ACC112 (cell line): ENCODE measurements around the gene USP43.

ENCODE experiments used
- H2AFZ ChIP-seq: fragments of 200-600 bp; sonication (generic); one replicate; pipeline ENCODE4 v1.6.0; 2017; ENCODE audit warnings: antibody characterized with exemption, low read length; ENCODE audit not compliant: unreplicated experiment
- H3K27ac ChIP-seq: fragments of 200-600 bp; sonication (generic); 2 replicates; pipeline ENCODE4 v1.5.1; 2014; ENCODE audit warnings: low read depth, mild to moderate bottlenecking, antibody characterized with exemption, low read length, moderate library complexity
- H3K27me3 ChIP-seq: fragments of 200-600 bp; sonication (generic); 2 replicates; pipeline ENCODE4 v1.6.1; 2014; ENCODE audit warnings: mild to moderate bottlenecking, antibody characterized with exemption, low read length, moderate library complexity, mixed read lengths; ENCODE audit not compliant: insufficient read depth
- H3K36me3 ChIP-seq: fragments of 200-600 bp; sonication (generic); 2 replicates; pipeline ENCODE4 v1.6.1; 2016; ENCODE audit warnings: mild to moderate bottlenecking, antibody characterized with exemption, low read length, moderate library complexity, mixed read lengths; ENCODE audit not compliant: insufficient read depth
- H3K4me1 ChIP-seq: fragments of 200-600 bp; sonication (generic); one replicate; pipeline ENCODE4 v1.6.1; 2016; ENCODE audit warnings: low read length, mixed read lengths; ENCODE audit not compliant: insufficient read depth, unreplicated experiment, control insufficient read depth
- H3K4me3 ChIP-seq: fragments of 200-600 bp; sonication (generic); 2 replicates; pipeline ENCODE4 v1.5.1; 2014; ENCODE audit warnings: mild to moderate bottlenecking, low read depth, low read length
- H3K79me2 ChIP-seq: fragments of 200-600 bp; sonication (generic); one replicate; pipeline ENCODE4 v1.6.0; 2016; ENCODE audit warnings: low read length; ENCODE audit not compliant: control insufficient read depth, unreplicated experiment, insufficient read depth

USP43 gene

DNA sequence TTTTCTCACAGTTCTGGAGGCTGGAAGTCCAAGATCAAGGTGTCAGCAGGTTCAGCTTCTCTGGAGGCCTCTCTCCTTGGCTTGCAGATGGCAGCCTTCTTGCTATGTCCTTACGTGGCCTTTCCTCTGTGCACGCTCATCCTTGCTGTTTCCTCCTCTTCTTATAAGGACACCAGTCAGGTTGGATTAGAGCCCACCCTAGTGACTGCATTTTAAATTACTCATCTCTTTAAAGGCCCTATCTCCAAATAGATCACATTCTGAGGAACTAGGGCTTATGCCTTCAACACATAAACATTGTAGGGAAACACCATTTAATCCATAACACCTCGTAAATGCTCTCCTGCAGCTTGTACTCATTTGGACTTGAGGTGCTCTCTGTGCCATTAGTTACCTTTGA is 109.8 kb downstream of the USP43 start:
- Histone ChIP-seq H3K4me1 (no peaks in the 10 kb centered on the region), H2AFZ (no peak overlapping the region), H3K27ac (no peak overlapping the region), H3K36me3 (no peaks in the 10 kb centered on the region), H3K4me3 (no peak overlapping the region), H3K27me3 (peaks cover 13% of the 10 kb centered on the region), H3K79me2 (no peaks in the 10 kb centered on the region)

DNA sequence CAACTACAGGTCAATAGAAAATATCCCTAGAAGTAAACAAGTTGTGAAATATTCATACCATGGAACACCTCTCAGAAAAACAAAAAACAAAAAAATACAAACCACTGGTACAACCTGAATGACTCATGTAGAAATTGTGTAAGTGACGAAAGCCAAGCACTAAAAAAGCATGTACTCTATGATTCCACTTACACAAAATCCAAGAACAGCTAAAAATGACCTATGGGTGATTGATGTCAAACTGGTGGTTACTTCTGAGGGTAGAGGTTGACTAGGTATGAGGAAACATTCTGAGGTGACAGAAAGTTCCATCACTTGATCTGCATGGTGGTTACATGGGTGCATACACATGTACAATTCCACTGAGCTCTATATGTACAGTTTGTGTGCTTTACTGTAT is 114.9 kb downstream of the USP43 start:
- no peak overlapping the region for H3K4me3 ChIP-seq
- H3K27ac ChIP-seq: no peak overlapping the region
- no peaks in the 10 kb centered on the region for H3K79me2 ChIP-seq
- H2AFZ ChIP-seq: no peak overlapping the region
- no peaks in the 10 kb centered on the region for H3K36me3 ChIP-seq
- H3K4me1 ChIP-seq: no peaks in the 10 kb centered on the region
- H3K27me3 ChIP-seq: peaks cover 4% of the 10 kb centered on the region; the same call in 1 of the 2 replicates

DNA sequence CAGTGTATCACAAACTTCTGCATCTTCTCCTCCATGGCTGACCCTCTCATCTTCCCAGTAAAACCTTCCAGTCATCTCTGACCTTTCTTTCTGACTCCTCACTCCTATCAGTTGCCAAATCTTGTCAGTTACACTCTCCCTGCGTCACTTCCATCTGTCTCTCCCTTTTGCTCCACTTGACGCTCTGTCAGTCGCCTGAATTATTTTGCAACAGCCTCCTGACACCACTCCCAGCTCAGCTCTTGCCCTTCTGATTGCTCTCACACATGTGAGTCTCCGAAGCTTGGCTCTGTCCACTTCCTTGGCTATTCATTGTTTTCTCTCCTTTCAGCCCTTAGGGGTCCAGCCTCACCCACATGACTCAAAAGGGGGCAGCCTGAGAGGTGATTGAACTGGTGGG is 118.3 kb downstream of the USP43 start:
- Histone ChIP-seq H3K27ac (no peak overlapping the region), H3K79me2 (no peaks in the 10 kb centered on the region), H3K27me3 (peaks cover 4% of the 10 kb centered on the region; the same call in 1 of the 2 replicates), H3K4me1 (no peaks in the 10 kb centered on the region), H3K4me3 (no peak overlapping the region), H3K36me3 (no peaks in the 10 kb centered on the region), H2AFZ (no peak overlapping the region)

DNA sequence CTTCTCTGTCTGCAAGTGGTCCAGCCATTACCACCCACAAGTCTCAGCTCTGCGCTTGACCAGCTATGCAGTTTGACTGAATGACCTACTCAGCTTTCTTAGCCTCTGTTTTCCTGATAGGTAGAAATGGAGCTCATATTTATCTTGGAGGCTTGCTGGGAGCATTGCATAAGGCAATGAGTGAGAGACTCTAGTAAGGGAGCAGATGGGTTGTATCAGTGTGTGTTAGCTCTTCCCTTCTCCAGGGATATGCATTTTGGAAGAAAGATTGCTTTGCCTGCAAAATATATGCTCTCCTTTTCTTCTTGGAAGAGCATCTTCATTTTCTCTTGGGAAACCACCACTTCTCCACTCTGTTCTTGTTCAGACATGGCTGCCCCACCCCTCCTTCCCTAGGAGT is 120.0 kb downstream of the USP43 start:
- Histone ChIP-seq H3K79me2 (no peaks in the 10 kb centered on the region), H3K4me1 (no peaks in the 10 kb centered on the region), H2AFZ (no peak overlapping the region), H3K36me3 (no peaks in the 10 kb centered on the region), H3K27me3 (peaks cover 4% of the 10 kb centered on the region; the same call in 1 of the 2 replicates), H3K27ac (no peak overlapping the region), H3K4me3 (no peak overlapping the region)

DNA sequence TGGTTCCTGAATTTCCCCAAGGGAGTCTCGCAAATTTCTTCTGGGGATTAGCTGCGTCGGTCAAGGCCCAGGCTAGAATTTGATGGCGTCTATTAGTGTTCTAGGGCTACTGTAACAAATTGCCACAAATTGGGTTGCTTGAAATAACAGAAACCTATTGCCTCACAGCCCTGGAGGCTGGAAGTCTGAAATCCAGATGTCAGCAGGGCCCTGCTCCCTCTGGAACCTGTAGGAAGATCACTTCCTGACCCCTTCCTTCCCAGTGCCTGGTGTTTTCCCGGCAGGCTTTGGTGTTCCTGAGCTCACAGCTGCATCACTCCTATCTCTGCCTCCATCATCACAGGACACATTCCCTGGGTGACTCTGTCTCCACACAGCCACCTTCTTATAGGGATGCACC is 121.7 kb downstream of the USP43 start:
- no peak overlapping the region for H3K27ac ChIP-seq
- peaks cover 4% of the 10 kb centered on the region; the same call in 1 of the 2 replicates for H3K27me3 ChIP-seq
- H3K4me3 ChIP-seq: no peak overlapping the region
- H3K79me2 ChIP-seq: no peaks in the 10 kb centered on the region
- no peaks in the 10 kb centered on the region for H3K36me3 ChIP-seq
- H3K4me1 ChIP-seq: no peaks in the 10 kb centered on the region
- no peak overlapping the region for H2AFZ ChIP-seq

DNA sequence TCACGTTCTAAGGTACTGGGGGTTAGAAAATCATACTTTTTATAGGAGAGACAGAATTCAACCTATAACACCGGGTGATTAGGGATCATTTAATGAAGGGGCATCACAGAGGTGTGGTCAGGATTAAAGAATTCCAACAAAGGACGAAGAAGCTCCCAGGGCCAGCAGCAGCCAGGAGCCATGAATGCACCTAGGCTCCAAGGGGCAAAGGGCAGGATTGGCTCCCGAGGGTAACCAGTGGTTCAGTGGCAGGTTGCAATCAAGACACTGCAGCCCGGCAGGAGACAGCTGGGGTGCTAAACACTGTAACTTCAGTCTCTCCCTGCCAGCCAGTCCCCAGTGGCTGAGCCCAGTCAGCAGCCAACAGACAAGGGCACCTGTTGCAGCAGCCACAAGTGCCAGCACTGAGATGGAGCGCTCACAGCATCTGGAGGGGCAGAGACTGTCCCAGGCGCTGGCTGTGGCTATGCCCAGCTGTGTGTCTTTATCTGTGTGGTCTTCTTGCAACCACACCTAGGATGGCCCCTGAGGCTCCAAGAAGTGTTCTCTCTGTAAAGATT is 122.2 kb downstream of the USP43 start:
- H2AFZ ChIP-seq: no peak overlapping the region
- no peaks in the 10 kb centered on the region for H3K4me1 ChIP-seq
- no peak overlapping the region for H3K4me3 ChIP-seq
- peaks cover 4% of the 10 kb centered on the region; the same call in 1 of the 2 replicates for H3K27me3 ChIP-seq
- H3K79me2 ChIP-seq: no peaks in the 10 kb centered on the region
- H3K27ac ChIP-seq: no peak overlapping the region
- H3K36me3 ChIP-seq: no peaks in the 10 kb centered on the region

DNA sequence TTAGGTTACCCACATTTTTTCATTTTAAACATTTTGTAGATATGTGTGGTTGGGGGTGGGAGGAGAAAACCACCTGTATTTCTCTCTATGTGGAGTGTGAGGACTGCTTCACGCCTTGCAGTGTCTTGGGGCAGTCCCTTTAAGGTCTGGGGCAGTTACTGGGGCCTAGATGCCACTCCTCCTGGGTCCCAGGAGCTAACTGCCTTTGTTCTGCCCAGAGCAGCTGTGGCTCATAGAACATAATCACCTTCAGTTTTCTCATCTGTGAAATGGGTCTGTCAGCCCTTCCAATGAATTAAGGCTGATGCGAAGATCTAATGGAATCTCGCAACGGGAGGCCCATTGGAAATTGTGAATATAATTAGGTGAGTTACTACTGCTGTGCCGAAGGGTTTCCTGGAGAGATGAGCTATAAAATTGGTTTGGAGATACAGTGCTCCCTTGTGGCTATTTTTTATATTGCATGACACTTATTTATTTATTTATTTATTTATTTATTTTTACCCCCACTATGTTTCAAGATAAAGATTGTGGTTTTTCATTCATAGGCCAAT is 123.1 kb downstream of the USP43 start:
- H3K27ac ChIP-seq: no peak overlapping the region
- H3K27me3 ChIP-seq: peaks cover under 1% of the 10 kb centered on the region; the same call in 1 of the 2 replicates
- no peaks in the 10 kb centered on the region for H3K79me2 ChIP-seq
- no peak overlapping the region for H2AFZ ChIP-seq
- no peak overlapping the region for H3K4me3 ChIP-seq
- no peaks in the 10 kb centered on the region for H3K36me3 ChIP-seq
- H3K4me1 ChIP-seq: no peaks in the 10 kb centered on the region

DNA sequence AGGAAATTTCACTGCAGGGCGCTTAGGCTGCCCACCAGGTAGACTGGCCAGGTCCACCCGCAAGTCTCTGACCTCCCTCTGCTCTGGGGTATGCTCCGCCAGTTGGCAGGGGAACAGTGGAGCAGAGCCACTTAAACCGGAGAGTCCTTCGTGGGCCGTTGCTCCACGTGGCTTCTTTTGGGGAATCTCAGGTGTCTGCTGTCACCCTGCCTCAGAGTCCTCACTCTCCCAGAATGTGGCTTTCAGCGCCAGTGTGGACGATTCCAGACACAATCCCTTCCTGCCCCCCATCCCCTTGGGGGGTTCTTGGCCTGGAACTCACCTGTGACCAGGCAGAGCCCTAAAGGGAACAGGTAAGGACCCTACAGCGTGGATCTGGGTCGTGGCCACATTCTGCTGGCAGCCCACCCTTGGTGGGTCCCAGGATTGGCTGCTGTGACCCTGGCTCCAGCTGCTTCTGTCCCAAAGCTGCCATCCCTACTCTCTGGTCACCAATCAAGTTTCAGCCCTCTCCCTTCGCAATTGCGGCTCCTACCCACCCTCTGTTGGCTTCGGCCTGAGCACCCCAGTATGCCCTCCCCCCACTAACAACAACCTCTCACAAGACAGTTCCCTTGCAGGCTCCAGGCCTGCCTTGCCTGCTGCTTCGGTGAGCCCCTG is 123.8 kb downstream of the USP43 start:
- Histone ChIP-seq H3K27me3 (no peaks in the 10 kb centered on the region; the same call in 1 of the 2 replicates), H3K4me3 (no peak overlapping the region), H3K27ac (no peak overlapping the region), H3K4me1 (no peaks in the 10 kb centered on the region), H3K79me2 (no peaks in the 10 kb centered on the region), H2AFZ (no peak overlapping the region), H3K36me3 (no peaks in the 10 kb centered on the region)

DNA sequence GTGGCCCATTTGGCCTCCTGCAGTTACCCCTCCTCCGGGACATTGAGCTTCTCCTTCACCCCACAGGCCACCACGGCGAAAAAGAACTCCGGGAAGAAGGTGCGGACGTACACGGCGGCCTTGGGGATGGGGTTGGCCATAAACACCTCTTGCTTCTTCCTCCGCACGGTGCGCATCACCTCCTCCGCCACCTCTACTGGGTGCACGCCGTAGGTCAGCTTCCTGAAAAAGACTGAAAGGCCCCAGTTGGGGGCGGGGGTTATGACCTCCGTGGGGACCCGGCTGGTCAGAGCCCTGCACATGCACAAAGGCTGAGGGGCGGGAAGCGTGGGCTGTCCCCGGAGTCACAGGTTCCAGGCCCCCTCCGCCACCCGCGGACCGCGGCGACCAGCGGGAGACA is 126.1 kb downstream of the USP43 start:
- Histone ChIP-seq H3K4me1 (no peaks in the 10 kb centered on the region), H3K79me2 (no peaks in the 10 kb centered on the region), H3K27me3 (no peaks in the 10 kb centered on the region), H2AFZ (no peak overlapping the region), H3K36me3 (no peaks in the 10 kb centered on the region), H3K27ac (no peak overlapping the region), H3K4me3 (no peak overlapping the region)

DNA sequence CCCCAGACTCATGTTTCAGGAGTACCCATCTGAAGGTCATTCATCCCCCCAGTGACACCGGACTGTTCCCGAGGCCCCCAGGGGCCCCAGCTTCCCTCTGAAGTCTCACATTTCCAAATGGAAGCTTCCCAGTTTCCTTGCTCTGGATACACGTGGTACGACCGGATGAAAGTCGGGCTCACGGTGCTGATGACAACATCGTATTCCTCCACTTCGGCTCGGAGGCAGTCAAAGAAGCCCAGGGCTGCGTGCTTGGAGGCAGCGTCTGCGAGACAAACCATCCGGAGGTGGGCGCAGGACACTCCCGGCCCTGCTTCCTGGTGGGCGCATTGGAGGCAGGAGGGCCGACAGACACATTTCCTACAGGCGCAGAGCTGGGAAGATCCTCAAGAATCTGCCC is 127.3 kb downstream of the USP43 start:
- H3K4me1 ChIP-seq: no peaks in the 10 kb centered on the region
- no peaks in the 10 kb centered on the region for H3K79me2 ChIP-seq
- H3K4me3 ChIP-seq: no peak overlapping the region
- H2AFZ ChIP-seq: no peak overlapping the region
- no peaks in the 10 kb centered on the region for H3K36me3 ChIP-seq
- H3K27ac ChIP-seq: no peak overlapping the region
- no peaks in the 10 kb centered on the region for H3K27me3 ChIP-seq

DNA sequence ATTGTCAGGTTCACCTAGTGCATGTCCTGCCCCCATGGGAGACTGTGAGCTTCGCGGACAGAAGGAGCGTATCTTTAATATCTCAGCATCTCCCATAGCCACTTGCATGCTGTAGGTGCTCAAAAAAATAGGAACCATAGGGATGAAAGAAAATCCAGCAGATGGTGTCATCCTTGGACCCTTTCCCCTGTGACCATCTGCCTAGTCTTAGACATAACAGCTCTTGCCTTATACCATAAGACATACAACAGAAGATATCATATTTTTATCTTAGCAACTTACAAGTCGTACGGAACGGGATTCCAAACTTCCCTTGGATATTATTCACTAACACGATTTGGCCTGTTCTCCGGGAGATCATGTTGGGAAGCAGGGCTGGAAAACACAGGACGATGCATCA is 131.6 kb downstream of the USP43 start:
- Histone ChIP-seq H3K36me3 (no peaks in the 10 kb centered on the region), H2AFZ (no peak overlapping the region), H3K4me1 (no peaks in the 10 kb centered on the region), H3K27ac (no peak overlapping the region), H3K4me3 (no peak overlapping the region), H3K27me3 (peaks cover 3% of the 10 kb centered on the region; the same call in 1 of the 2 replicates), H3K79me2 (no peaks in the 10 kb centered on the region)
